GM23338 (cell line): ENCODE data around the gene NF1. TPM values are rescaled to one million over a fixed set of nuclear protein-coding genes. Genes with fewer than 3 reads are reported as not detected.

Experiments used
- ATAC-seq: fragments of 200-7000 bp; cut with Tn5 transposase; 3 replicates; pipeline ENCODE4 v1.9.1; 2020
- DNase-seq: peaks from one replicate; pipeline ENCODE4 v3.0.0-alpha.2; 2015; ENCODE audit warnings: low spot score
- H2AFZ ChIP-seq: fragments of 200-600 bp; sonication (generic); 2 replicates; pipeline ENCODE4 v1.8.0; 2016; ENCODE audit warnings: antibody characterized with exemption, mild to moderate bottlenecking, moderate library complexity
- H3F3A ChIP-seq: fragments of 200-600 bp; sonication (generic); replicated peaks from 2 replicates; pipeline ENCODE4 v1.8.0; 2017; ENCODE audit warnings: antibody characterized with exemption, mixed run types, low read depth
- H3K27ac ChIP-seq: fragments of 200-600 bp; sonication (generic); 2 replicates; pipeline ENCODE4 v1.6.1; 2016; ENCODE audit warnings: low read depth
- H3K27me3 ChIP-seq: fragments of 200-600 bp; sonication (generic); 2 replicates; pipeline ENCODE4 v1.8.0; 2016; ENCODE audit warnings: mild to moderate bottlenecking, mixed run types, moderate library complexity; ENCODE audit not compliant: insufficient read depth
- H3K36me3 ChIP-seq: fragments of 200-600 bp; sonication (generic); 2 replicates; pipeline ENCODE4 v1.8.0; 2016; ENCODE audit warnings: mild to moderate bottlenecking; ENCODE audit not compliant: insufficient read depth
- H3K4me1 ChIP-seq: fragments of 200-600 bp; sonication (generic); 2 replicates; pipeline ENCODE4 v1.8.0; 2016; ENCODE audit warnings: mild to moderate bottlenecking, moderate library complexity; ENCODE audit not compliant: insufficient read depth
- H3K4me2 ChIP-seq: fragments of 200-600 bp; sonication (generic); 2 replicates; pipeline ENCODE4 v1.7.1; 2017; ENCODE audit warnings: mixed run types
- H3K4me3 ChIP-seq: fragments of 200-600 bp; sonication (generic); 2 replicates; pipeline ENCODE4 v1.6.1; 2016; ENCODE audit warnings: mixed run types
- H3K79me2 ChIP-seq: fragments of 200-600 bp; sonication (generic); replicated peaks from 2 replicates; pipeline ENCODE4 v1.8.0; 2017; ENCODE audit warnings: mild to moderate bottlenecking; ENCODE audit not compliant: insufficient read depth
- H3K9me2 ChIP-seq: fragments of 200-600 bp; sonication (generic); 2 replicates; pipeline ENCODE4 v1.8.0; 2017; ENCODE audit not compliant: insufficient read depth
- H4K20me1 ChIP-seq: fragments of 200-600 bp; sonication (generic); replicated peaks from 2 replicates; pipeline ENCODE4 v1.8.0; 2017; ENCODE audit warnings: mild to moderate bottlenecking; ENCODE audit not compliant: insufficient read depth
- H3K27ac Mint-ChIP-seq: 2 replicates; pipeline ENCODE4 v1.8.0; 2020; ENCODE audit warnings: inconsistent platforms, mild to moderate bottlenecking, moderate library complexity, mixed read lengths
- H3K27me3 Mint-ChIP-seq: 3 replicates; pipeline ENCODE4 v1.8.0; 2022; ENCODE audit warnings: low read depth, mild to moderate bottlenecking, moderate library complexity, mixed read lengths, inconsistent platforms; ENCODE audit not compliant: insufficient read depth, poor library complexity
- H3K36me3 Mint-ChIP-seq: 3 replicates; pipeline ENCODE4 v1.8.0; 2021; ENCODE audit warnings: low read depth, mild to moderate bottlenecking, inconsistent platforms, moderate library complexity, mixed read lengths
- H3K4me1 Mint-ChIP-seq: 3 replicates; pipeline ENCODE4 v1.8.0; 2020; ENCODE audit warnings: mild to moderate bottlenecking, inconsistent platforms, mixed read lengths
- H3K4me3 Mint-ChIP-seq: 3 replicates; pipeline ENCODE4 v1.8.0; 2021; ENCODE audit warnings: moderate library complexity, mild to moderate bottlenecking, inconsistent platforms, mixed read lengths
- H3K9me3 Mint-ChIP-seq: 3 replicates; pipeline ENCODE4 v1.8.0; 2020; ENCODE audit warnings: moderate library complexity, mild to moderate bottlenecking, inconsistent platforms, mixed read lengths
- CREB1 ChIP-seq: fragments of 250-450 bp; sonication (Bioruptor Pico); IDR thresholded peaks from 2 replicates; pipeline ENCODE4 v1.5.0; 2020; ENCODE audit warnings: low read depth, mild to moderate bottlenecking, moderate library complexity
- CTCF ChIP-seq, 2 experiments: fragments of 200-600 bp in 1 of 2; sonication (generic) in 1 of 2; conservative IDR thresholded peaks; 2 replicates each; pipeline versions ENCODE4 v1.5.1 to v1.6.1; 2016 to 2017; ENCODE audit warnings: antibody characterized with exemption in 2 of 2, low read depth in 2 of 2, mild to moderate bottlenecking in 2 of 2, moderate library complexity in 1 of 2
- EZH2 ChIP-seq: fragments of 200-600 bp; sonication (generic); IDR thresholded peaks from one replicate; pipeline ENCODE4 v1.8.0; 2017; ENCODE audit warnings: antibody characterized with exemption, mild to moderate bottlenecking, low read depth; ENCODE audit not compliant: unreplicated experiment
- EZH2phosphoT487 ChIP-seq: fragments of 200-600 bp; sonication (generic); IDR thresholded peaks from one replicate; pipeline ENCODE4 v1.8.1; 2018; ENCODE audit warnings: antibody characterized with exemption; ENCODE audit not compliant: unreplicated experiment
- JUNB ChIP-seq: IDR thresholded peaks from one replicate; pipeline ENCODE4 v1.6.1; 2016; ENCODE audit warnings: antibody characterized with exemption; ENCODE audit not compliant: unreplicated experiment
- NANOG ChIP-seq: IDR thresholded peaks from 2 replicates; pipeline ENCODE4 v1.6.1; 2016; ENCODE audit warnings: antibody characterized with exemption, borderline replicate concordance
- POLR2AphosphoS5 ChIP-seq: IDR thresholded peaks from 2 replicates; pipeline ENCODE4 v1.6.1; 2016; ENCODE audit warnings: antibody characterized with exemption, low read depth
- STAT1 ChIP-seq: IDR thresholded peaks from one replicate; pipeline ENCODE4 v1.6.1; 2016; ENCODE audit warnings: antibody characterized with exemption; ENCODE audit not compliant: unreplicated experiment
- ZNF114 ChIP-seq: fragments of 250-450 bp; sonication (Bioruptor Pico); IDR thresholded peaks from 2 replicates; pipeline ENCODE4 v1.5.0; 2020; ENCODE audit warnings: mild to moderate bottlenecking, moderate library complexity
- ZNF331 ChIP-seq: fragments of 250-450 bp; sonication (Bioruptor Pico); IDR thresholded peaks from 2 replicates; pipeline ENCODE4 v1.5.0; 2020; ENCODE audit warnings: low read depth, mild to moderate bottlenecking, moderate library complexity
- ZNF462 ChIP-seq: fragments of 250-450 bp; sonication (Bioruptor Pico); IDR thresholded peaks from 2 replicates; pipeline ENCODE4 v1.5.0; 2020; ENCODE audit warnings: mild to moderate bottlenecking, moderate library complexity
- polyA plus RNA-seq: library from polyadenylated mRNA; unstranded; fragments of >200 nt; fragmentation: Nextera tagmentation; extraction: Ambion mirVana; gene quantifications from 2 replicates; pipeline ENCODE4 v1.2.1, GENCODE V29; 2016
- total RNA-seq: library from RNA; depleted of rRNA; stranded (reverse); fragments of >200 nt; shearing (Covaris generic); gene quantifications from 2 replicates; pipeline ENCODE4 v1.2.3, GENCODE V29; 2014

The NF1 gene
- total and polyA plus RNA-seq, 2 experiments from 2014 or later = 16.3 to 49.7 TPM

- TF ChIP-seq CTCF (conservative IDR thresholded peaks at IDR 0.05; ENCODE audit: low read depth in 2 of 2) (no peak), ZNF331 (CRISPR knock-in tag) (no peak), EZH2phosphoT487 (no peak)
These were observed 156.6 kb downstream of the NF1 start (continued) for GRCh38 chr17:31251105-31251969.

- no peak overlapping the region for H3K4me3 Mint-ChIP-seq
- no peaks in the 10 kb centered on the region for H3K9me2 ChIP-seq
- TF ChIP-seq CREB1 (CRISPR knock-in tag) (no peak), EZH2 (no peak), NANOG (no peak), JUNB (no peak), ZNF331 (CRISPR knock-in tag) (no peak), STAT1 (no peak), EZH2phosphoT487 (no peak), CTCF (conservative IDR thresholded peaks at IDR 0.05; ENCODE audit: low read depth in 2 of 2) (no peak), POLR2AphosphoS5 (no peak), ZNF462 (CRISPR knock-in tag) (no peak), ZNF114 (no peak)
These were observed 157.2 kb downstream of the NF1 start for GRCh38 chr17:31251970-31252328.

More at GRCh38 chr17:31251970-31252328, 157.2 kb downstream of the NF1 start:
- ATAC-seq = no peak
- DNase-seq = no peak
- no peak overlapping the region for H3K27ac Mint-ChIP-seq
- Histone ChIP-seq H3K4me1 (0 out of 2 replicates have a peak, but pooled peaks cover 3% of the 10 kb centered on the region), H4K20me1 (no peaks in the 10 kb centered on the region), H3K27me3 (no peaks in the 10 kb centered on the region), H3K4me3 (no peak overlapping the region), H2AFZ (no peak overlapping the region), H3K27ac (no peak overlapping the region), H3K36me3 (no peaks in the 10 kb centered on the region), H3K4me2 (no peak overlapping the region), H3F3A (no peaks in the 10 kb centered on the region), H3K79me2 (no peaks in the 10 kb centered on the region)
- 0 out of 3 replicates have a peak, but pooled peaks cover 3% of the 10 kb centered on the region for H3K36me3 Mint-ChIP-seq
- H3K4me1 Mint-ChIP-seq = peaks cover 11% of the 10 kb centered on the region; the same call in 2 of the 3 replicates
- H3K27me3 Mint-ChIP-seq = no peaks in the 10 kb centered on the region
- H3K9me3 Mint-ChIP-seq = no peaks in the 10 kb centered on the region
